Thymus (tissue), 11 donors: ENCODE results near the gene AAK1. TPM values are rescaled to one million over a fixed set of nuclear protein-coding genes. Genes with fewer than 3 reads are reported as not detected.
A peak's percentile ranks its signal among the peaks of the same experiment; 100 is the strongest.

Source experiments
- DNase-seq, 9 donors: peaks; one replicate each; pipeline ENCODE4 v3.0.0-alpha.2; 2013; ENCODE audit warnings: low spot score in 9 of 9, low read depth in 6 of 9, missing footprints in 1 of 9
- H3K27ac ChIP-seq, 2 donors: one replicate each; pipeline ENCODE4 v1.5.1; 2013; ENCODE audit warnings: control low read depth in 1 of 2, low read depth in 1 of 2, low read length in 1 of 2, mild to moderate bottlenecking in 1 of 2, moderate library complexity in 1 of 2
- H3K27me3 ChIP-seq, 2 donors: one replicate each; pipeline ENCODE4 v1.5.1; 2013; ENCODE audit warnings: low read length in 1 of 2; ENCODE audit not compliant: control insufficient read depth in 2 of 2, insufficient read depth in 1 of 2
- H3K36me3 ChIP-seq, 2 donors: one replicate each; pipeline ENCODE4 v1.5.1; 2013; ENCODE audit warnings: low read length in 1 of 2, mild to moderate bottlenecking in 1 of 2, moderate library complexity in 1 of 2; ENCODE audit not compliant: control insufficient read depth in 2 of 2, insufficient read depth in 2 of 2
- H3K4me1 ChIP-seq, 2 donors: one replicate each; pipeline ENCODE4 v1.5.1; 2013; ENCODE audit warnings: low read length in 2 of 2; ENCODE audit not compliant: control insufficient read depth in 2 of 2, insufficient read depth in 2 of 2
- H3K4me3 ChIP-seq, 2 donors: one replicate each; pipeline ENCODE4 v1.5.1; 2013; ENCODE audit warnings: low read length in 2 of 2, control low read depth in 1 of 2, mild to moderate bottlenecking in 1 of 2
- H3K9me3 ChIP-seq, 2 donors: one replicate each; pipeline ENCODE4 v1.5.1; 2013; ENCODE audit warnings: low read length in 1 of 2, mild to moderate bottlenecking in 1 of 2; ENCODE audit not compliant: control insufficient read depth in 2 of 2, insufficient read depth in 1 of 2
- WGBS: extraction: QIAGEN DNeasy Blood & Tissue Kit; methylation state at CpG from one replicate; pipeline ENCODE4 v1.1.7; 2013; 5-methylcytosine and 5-hydroxymethylcytosine counted together
- polyA plus RNA-seq: library from polyadenylated mRNA; stranded (reverse); fragments of 200-250 nt; gene quantifications from one replicate; pipeline ENCODE4 v1.2.3, GENCODE V29; 2013
- total RNA-seq: library from RNA; stranded (reverse); fragments of 120-200 nt; gene quantifications from one replicate; pipeline ENCODE4 v1.2.4, GENCODE V29; 2013
- donor health status: healthy.

Gene AAK1
- total and polyA plus RNA-seq, 2 donors: 17.4 to 26.6 TPM

- WGBS: 99% methylated on average over 3 of the region's 3 CpGs
- Histone ChIP-seq H3K27me3 (peaks cover 0 to 4% of the 10 kb centered on the region in 2 donors), H3K36me3 (peaks cover 11 to 13% of the 10 kb centered on the region in 2 donors), H3K27ac (no peak overlapping the region), H3K9me3 (no peaks in the 10 kb centered on the region), H3K4me1 (peaks cover 19 to 40% of the 10 kb centered on the region in 2 donors), H3K4me3 (no peak overlapping the region)
- DNase-seq: no peak
These were observed 4.9 kb downstream of the AAK1 start for GRCh38 chr2:69638630-69639029.

GRCh38 chr2:69637923-69638322, 5.6 kb downstream of the AAK1 start:
- peaks cover 0 to 4% of the 10 kb centered on the region in 2 donors for H3K27me3 ChIP-seq
- H3K4me1 ChIP-seq: peaks cover 19 to 37% of the 10 kb centered on the region in 2 donors
- no peaks in the 10 kb centered on the region for H3K9me3 ChIP-seq
- WGBS: 81% methylated on average over 3 of the region's 3 CpGs
- H3K27ac ChIP-seq: no peak overlapping the region
- no peak for DNase-seq
- H3K36me3 ChIP-seq: peaks cover 11 to 13% of the 10 kb centered on the region in 2 donors
- H3K4me3 ChIP-seq: no peak overlapping the region

GRCh38 chr2:69636395-69636794, 7.1 kb downstream of the AAK1 start:
- DNase-seq: no peak
- peaks cover 16% of the 10 kb centered on the region in 2 donors for H3K36me3 ChIP-seq
- 96% methylated on average over 2 of the region's 2 CpGs for WGBS
- H3K27me3 ChIP-seq: no peaks in the 10 kb centered on the region
- H3K9me3 ChIP-seq: no peaks in the 10 kb centered on the region
- H3K27ac ChIP-seq: no peak overlapping the region
- no peak overlapping the region for H3K4me3 ChIP-seq
- H3K4me1 ChIP-seq: peaks cover 15 to 25% of the 10 kb centered on the region in 2 donors

- DNase-seq: no peak
- WGBS: 65% methylated on average over 3 of the region's 3 CpGs
- H3K9me3 ChIP-seq: no peaks in the 10 kb centered on the region
- no peaks in the 10 kb centered on the region for H3K27me3 ChIP-seq
- peaks cover 8 to 15% of the 10 kb centered on the region in 2 donors for H3K4me1 ChIP-seq
- peaks cover 16 to 24% of the 10 kb centered on the region in 2 donors for H3K36me3 ChIP-seq
- no peak overlapping the region for H3K27ac ChIP-seq
- H3K4me3 ChIP-seq: no peak overlapping the region
These were observed 8.1 kb downstream of the AAK1 start for GRCh38 chr2:69635432-69635831.

GRCh38 chr2:69634196-69634821, 9.2 kb downstream of the AAK1 start:
- Histone ChIP-seq H3K4me3 (no peak overlapping the region), H3K9me3 (no peaks in the 10 kb centered on the region), H3K4me1 (peaks cover under 1 to 7% of the 10 kb centered on the region in 2 donors), H3K36me3 (peaks cover 11 to 24% of the 10 kb centered on the region in 2 donors), H3K27ac (no peak overlapping the region), H3K27me3 (no peaks in the 10 kb centered on the region)
- WGBS: 82% methylated on average over 4 of the region's 4 CpGs
- no peak for DNase-seq

GRCh38 chr2:69631402-69631801, 12.1 kb downstream of the AAK1 start:
- H3K4me1 ChIP-seq: peaks cover 2 to 3% of the 10 kb centered on the region in 2 donors

GRCh38 chr2:69629921-69630608, 13.5 kb downstream of the AAK1 start:
- no peak for DNase-seq
- peaks cover 3 to 16% of the 10 kb centered on the region in 2 donors for H3K36me3 ChIP-seq
- WGBS: 96% methylated on average over 6 of the region's 6 CpGs
- no peak overlapping the region for H3K4me3 ChIP-seq
- peaks cover 2 to 3% of the 10 kb centered on the region in 2 donors for H3K4me1 ChIP-seq
- H3K27ac ChIP-seq: no peak overlapping the region
- H3K27me3 ChIP-seq: no peaks in the 10 kb centered on the region
- no peaks in the 10 kb centered on the region for H3K9me3 ChIP-seq

More at GRCh38 chr2:69631402-69631801, 12.1 kb downstream of the AAK1 start:
- H3K36me3 ChIP-seq: peaks cover 3 to 14% of the 10 kb centered on the region in 2 donors
- H3K27me3 ChIP-seq: no peaks in the 10 kb centered on the region
- H3K9me3 ChIP-seq: no peaks in the 10 kb centered on the region
- H3K4me3 ChIP-seq: no peak overlapping the region
- H3K27ac ChIP-seq: no peak overlapping the region
- no peak for DNase-seq

GRCh38 chr2:69628325-69629021, 15.1 kb downstream of the AAK1 start:
- no peak overlapping the region for H3K4me3 ChIP-seq
- WGBS: 36% methylated on average over 4 of the region's 4 CpGs

More at GRCh38 chr2:69628325-69629021, 15.1 kb downstream of the AAK1 start:
- Histone ChIP-seq H3K36me3 (peaks cover 3 to 17% of the 10 kb centered on the region in 2 donors), H3K4me1 (peaks cover 2 to 3% of the 10 kb centered on the region in 2 donors), H3K27me3 (no peaks in the 10 kb centered on the region), H3K27ac (peak overlapping the region in 1 of 2 donors; percentile 66), H3K9me3 (no peaks in the 10 kb centered on the region)
- no peak for DNase-seq
